GM23248 (cell line): ENCODE measurements around the gene LEF1. TPM values are rescaled to one million over a fixed set of nuclear protein-coding genes. Genes with fewer than 3 reads are reported as not detected.

Experiments used
- DNase-seq: peaks from one replicate; pipeline ENCODE4 v3.0.0-alpha.2; 2015
- H2AFZ ChIP-seq: fragments of 200-600 bp; sonication (generic); 2 replicates; pipeline ENCODE4 v1.6.1; 2016; ENCODE audit warnings: antibody characterized with exemption
- H3F3A ChIP-seq: fragments of 200-600 bp; sonication (generic); 2 replicates; pipeline ENCODE4 v1.6.1; 2016; ENCODE audit warnings: mild to moderate bottlenecking, antibody characterized with exemption, mixed run types; ENCODE audit not compliant: insufficient read depth
- H3K27ac ChIP-seq: fragments of 200-600 bp; sonication (generic); 2 replicates; pipeline ENCODE4 v1.5.1; 2016; ENCODE audit warnings: mild to moderate bottlenecking
- H3K27me3 ChIP-seq: fragments of 200-600 bp; sonication (generic); replicated peaks from 2 replicates; pipeline ENCODE4 v1.6.1; 2016; ENCODE audit warnings: mild to moderate bottlenecking; ENCODE audit not compliant: insufficient read depth
- H3K36me3 ChIP-seq: fragments of 200-600 bp; sonication (generic); 2 replicates; pipeline ENCODE4 v1.6.1; 2016; ENCODE audit warnings: low read depth, mild to moderate bottlenecking
- H3K4me1 ChIP-seq: fragments of 200-600 bp; sonication (generic); 2 replicates; pipeline ENCODE4 v1.6.1; 2016; ENCODE audit warnings: mild to moderate bottlenecking; ENCODE audit not compliant: insufficient read depth
- H3K4me2 ChIP-seq: fragments of 200-600 bp; sonication (generic); one replicate; pipeline ENCODE4 v1.6.1; 2016; ENCODE audit warnings: mild to moderate bottlenecking; ENCODE audit not compliant: unreplicated experiment
- H3K4me3 ChIP-seq: fragments of 200-600 bp; sonication (generic); 2 replicates; pipeline ENCODE4 v1.5.1; 2016; ENCODE audit warnings: mild to moderate bottlenecking
- H3K79me2 ChIP-seq: fragments of 200-600 bp; sonication (generic); 2 replicates; pipeline ENCODE4 v1.6.1; 2016; ENCODE audit warnings: mild to moderate bottlenecking; ENCODE audit not compliant: insufficient read depth
- H3K9ac ChIP-seq: fragments of 200-600 bp; sonication (generic); 2 replicates; pipeline ENCODE4 v1.6.1; 2016; ENCODE audit warnings: mild to moderate bottlenecking
- H3K9me2 ChIP-seq: fragments of 200-600 bp; sonication (generic); 2 replicates; pipeline ENCODE4 v1.6.1; 2016; ENCODE audit warnings: mixed run types, mild to moderate bottlenecking, moderate library complexity; ENCODE audit not compliant: insufficient read depth
- H3K9me3 ChIP-seq: fragments of 200-600 bp; sonication (generic); one replicate; pipeline ENCODE4 v1.6.1; 2017; ENCODE audit warnings: low read depth
- H4K20me1 ChIP-seq: fragments of 200-600 bp; sonication (generic); 2 replicates; pipeline ENCODE4 v1.6.0; 2016; ENCODE audit not compliant: insufficient read depth
- EZH2 ChIP-seq: fragments of 200-600 bp; sonication (generic); IDR thresholded peaks from 2 replicates; pipeline ENCODE4 v1.6.1; 2018; ENCODE audit warnings: antibody characterized with exemption, mild to moderate bottlenecking; ENCODE audit not compliant: insufficient read depth, poor library complexity, severe bottlenecking
- EZH2phosphoT487 ChIP-seq: fragments of 200-600 bp; sonication (generic); IDR thresholded peaks from 2 replicates; pipeline ENCODE4 v1.6.1; 2018; ENCODE audit warnings: antibody characterized with exemption, moderate library complexity, mild to moderate bottlenecking, low read depth; ENCODE audit not compliant: insufficient read depth
- WGBS, 2 experiments: methylation state at CpG; one replicate each; pipeline ENCODE4 v1.1.6; 2015 to 2017; ENCODE audit warnings: low lambda C conversion rate in 2 of 2, low coverage in 1 of 2; ENCODE audit errors: missing lambda C conversion rate in 2 of 2; 5-methylcytosine and 5-hydroxymethylcytosine counted together
- in situ Hi-C: fragments of 300-500 bp; cut with MboI; formaldehyde crosslinking; loops from 2 replicates; pipeline ENCODE4 v1.15.0; 2020
- polyA plus RNA-seq: library from polyadenylated mRNA; unstranded; fragments of >200 nt; fragmentation: Nextera tagmentation; extraction: Ambion mirVana; gene quantifications from 2 replicates; pipeline ENCODE4 v1.2.1, GENCODE V29; 2016
- total RNA-seq: library from RNA; depleted of rRNA; stranded (reverse); fragments of >200 nt; shearing (Covaris generic); gene quantifications from 2 replicates; pipeline ENCODE4 v1.2.3, GENCODE V29; 2014

Gene LEF1
- total and polyA plus RNA-seq, 2 experiments from 2014 or later = 0.23 TPM; not detected in 1

- 71 to 85% methylated on average over 7 of the region's 7 CpGs for WGBS, 2 experiments
- in situ Hi-C loops = no loop called here
Measured at GRCh38 chr4:108048997-108049396, 119.7 kb downstream of the LEF1 start.

DNA sequence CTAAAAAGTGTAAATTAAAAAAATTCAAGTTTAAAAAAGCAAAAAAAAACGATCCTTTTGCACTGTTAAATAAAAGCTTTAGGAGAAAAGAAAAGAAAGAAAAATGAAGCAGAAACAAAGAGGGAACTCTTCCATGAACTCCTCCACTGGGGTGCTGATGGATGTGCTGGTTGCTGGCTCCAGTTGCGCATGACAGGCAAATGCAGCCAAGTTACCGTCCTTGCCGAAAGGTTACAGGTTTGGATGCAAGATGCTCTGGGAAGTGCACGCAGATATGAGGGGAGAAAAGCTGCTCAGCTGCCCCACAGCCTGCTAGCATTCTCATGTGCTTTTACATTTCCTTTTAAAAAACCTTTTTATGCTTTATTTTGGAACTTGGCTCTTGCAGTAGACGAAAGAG lies 120.6 kb downstream of the LEF1 start:
- in situ Hi-C loops = no loop called here
- WGBS, 2 experiments = 70 to 77% methylated on average over 6 of the region's 6 CpGs

More at GRCh38 chr4:108048997-108049396, 119.7 kb downstream of the LEF1 start:
- H3K4me3 ChIP-seq = no peak overlapping the region
- no peaks in the 10 kb centered on the region for H3F3A ChIP-seq
- H3K79me2 ChIP-seq = no peaks in the 10 kb centered on the region
- no peak overlapping the region for H3K27ac ChIP-seq
- no peak for DNase-seq
- no peaks in the 10 kb centered on the region for H3K9me3 ChIP-seq
- no peaks in the 10 kb centered on the region for H3K36me3 ChIP-seq
- H2AFZ ChIP-seq = no peak overlapping the region
- TF ChIP-seq EZH2 (no peak), EZH2phosphoT487 (no peak)
- no peak overlapping the region for H3K9ac ChIP-seq
- H3K4me1 ChIP-seq = no peaks in the 10 kb centered on the region
- no peak overlapping the region for H3K4me2 ChIP-seq
- H3K9me2 ChIP-seq = no peaks in the 10 kb centered on the region
- H4K20me1 ChIP-seq = no peaks in the 10 kb centered on the region
- H3K27me3 ChIP-seq = no peaks in the 10 kb centered on the region

DNA sequence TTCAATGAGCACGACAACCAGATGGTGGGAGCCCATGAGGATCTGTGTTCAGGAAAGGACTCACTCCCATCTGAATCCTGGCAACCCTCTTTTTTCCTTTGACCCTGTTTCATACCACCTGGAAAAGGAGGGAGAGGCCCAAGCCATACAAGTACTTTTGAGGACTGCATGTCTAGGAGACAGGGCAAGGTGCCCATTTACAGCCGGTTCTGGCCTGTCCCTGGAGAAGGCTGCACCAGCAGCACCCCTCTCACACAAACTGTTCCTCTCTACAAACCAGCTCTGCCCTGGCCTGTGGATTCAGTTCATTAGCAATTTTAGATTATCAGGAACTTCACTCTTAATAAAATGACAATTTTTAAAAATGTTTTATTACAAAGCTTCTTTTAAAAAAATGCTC lies 121.5 kb downstream of the LEF1 start:
- Histone ChIP-seq H3K4me3 (no peak overlapping the region), H3K27ac (no peak overlapping the region), H3K4me2 (no peak overlapping the region), H3K9me3 (no peaks in the 10 kb centered on the region), H3K9me2 (no peaks in the 10 kb centered on the region), H2AFZ (no peak overlapping the region), H3K27me3 (no peaks in the 10 kb centered on the region), H3F3A (no peaks in the 10 kb centered on the region), H3K9ac (no peak overlapping the region), H3K4me1 (no peaks in the 10 kb centered on the region), H3K79me2 (no peaks in the 10 kb centered on the region), H3K36me3 (no peaks in the 10 kb centered on the region), H4K20me1 (no peaks in the 10 kb centered on the region)
- in situ Hi-C loops = no loop called here
- no peak for TF ChIP-seq EZH2
- TF ChIP-seq EZH2phosphoT487 = no peak
- no peak for DNase-seq
- WGBS, 2 experiments = 63 to 68% methylated on average over 2 of the region's 2 CpGs

More for the DNA sequence above, 120.6 kb downstream of the LEF1 start:
- no peak overlapping the region for H3K9ac ChIP-seq
- no peaks in the 10 kb centered on the region for H3F3A ChIP-seq
- DNase-seq = no peak
- H4K20me1 ChIP-seq = no peaks in the 10 kb centered on the region
- H3K36me3 ChIP-seq = no peaks in the 10 kb centered on the region
- H3K4me1 ChIP-seq = no peaks in the 10 kb centered on the region
- H2AFZ ChIP-seq = no peak overlapping the region
- no peak overlapping the region for H3K27ac ChIP-seq
- no peaks in the 10 kb centered on the region for H3K27me3 ChIP-seq
- H3K4me2 ChIP-seq = no peak overlapping the region
- TF ChIP-seq EZH2 (no peak), EZH2phosphoT487 (no peak)
- no peaks in the 10 kb centered on the region for H3K79me2 ChIP-seq
- H3K9me3 ChIP-seq = no peaks in the 10 kb centered on the region
- no peaks in the 10 kb centered on the region for H3K9me2 ChIP-seq
- no peak overlapping the region for H3K4me3 ChIP-seq

DNA sequence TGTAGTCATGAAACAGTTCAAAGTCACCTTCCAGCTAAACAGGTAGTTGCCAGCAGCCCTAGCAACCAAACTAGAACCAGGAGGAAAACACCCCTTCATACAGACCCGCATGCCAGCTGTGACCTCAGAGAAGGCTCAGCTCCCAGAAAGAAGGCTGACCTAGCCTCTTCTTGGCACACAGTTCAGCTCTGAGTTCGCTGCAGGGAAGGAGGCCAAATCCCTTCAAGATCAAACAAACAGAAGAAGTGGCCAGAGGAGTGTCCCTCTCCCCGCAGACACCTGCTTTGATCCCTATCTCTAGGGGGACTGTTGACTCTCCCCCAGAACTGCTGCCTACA lies 123.1 kb downstream of the LEF1 start:
- TF ChIP-seq EZH2 (no peak), EZH2phosphoT487 (no peak)
- H3K4me1 ChIP-seq = no peaks in the 10 kb centered on the region
- H2AFZ ChIP-seq = no peak overlapping the region
- H3F3A ChIP-seq = no peaks in the 10 kb centered on the region
- no peak overlapping the region for H3K4me3 ChIP-seq
- H3K9me3 ChIP-seq = no peaks in the 10 kb centered on the region
- WGBS, 2 experiments = 15 to 25% methylated on average over 3 of the region's 3 CpGs
- peak; percentile 52 for DNase-seq
- H3K79me2 ChIP-seq = no peaks in the 10 kb centered on the region
- H4K20me1 ChIP-seq = no peaks in the 10 kb centered on the region
- no peaks in the 10 kb centered on the region for H3K9me2 ChIP-seq
- in situ Hi-C loops = no loop called here
- no peak overlapping the region for H3K4me2 ChIP-seq
- H3K36me3 ChIP-seq = no peaks in the 10 kb centered on the region
- no peaks in the 10 kb centered on the region for H3K27me3 ChIP-seq
- H3K27ac ChIP-seq = no peak overlapping the region
- H3K9ac ChIP-seq = no peak overlapping the region
